ENCODE data around the gene ZNF709. TPM values are rescaled to one million over a fixed set of nuclear protein-coding genes. Genes with fewer than 3 reads are reported as not detected.

ZNF709 gene
- total and polyA plus RNA-seq, 2 of the 13 experiments (the other 11 are each of a cell fraction or from before 2014, with no cell fraction given), result 1.5 to 3.9 TPM

GRCh38 chr19:12495002-12495802 is 10.6 kb upstream of the ZNF709 start (continued):
- 0 out of 2 replicates have a peak, but pooled peaks have one; percentile 81 for TF ChIP-seq ZBTB20 (CRISPR knock-in tag; IDR thresholded peaks at IDR 0.05; ENCODE audit: borderline replicate concordance, low read depth)
- TF ChIP-seq ZNF746 (CRISPR knock-in tag; IDR thresholded peaks at IDR 0.05), result peak; percentile 61; the same call in 1 of the 2 replicates
- no peak for TF ChIP-seq CHCHD3 (CRISPR knock-in tag; IDR thresholded peaks at IDR 0.05)
- TF ChIP-seq ZNF747 (CRISPR knock-in tag; IDR thresholded peaks at IDR 0.05; ENCODE audit: borderline replicate concordance), result peak; percentile 90
- TF ChIP-seq ZMYM4 (CRISPR knock-in tag; IDR thresholded peaks at IDR 0.05), result peak; percentile 95
- TF ChIP-seq RBFOX2 (IDR thresholded peaks at IDR 0.05; ENCODE audit: low read depth, low read length), result peak; percentile 91
- peak; percentile 46 for TF ChIP-seq AGO1 (IDR thresholded peaks at IDR 0.05; ENCODE audit: low read depth, low read length, poor library complexity, severe bottlenecking)
- TF ChIP-seq ZNF256 (CRISPR knock-in tag; conservative IDR thresholded peaks at IDR 0.05), result no peak
- no peak for TF ChIP-seq SCMH1 (CRISPR knock-in tag; IDR thresholded peaks at IDR 0.05; ENCODE audit: borderline replicate concordance)
- no peak for TF ChIP-seq ZNF841 (CRISPR knock-in tag; IDR thresholded peaks at IDR 0.05; ENCODE audit: borderline replicate concordance)
- TF ChIP-seq KLF12 (CRISPR knock-in tag; IDR thresholded peaks at IDR 0.05; ENCODE audit: borderline replicate concordance), result no peak
- TF ChIP-seq ZFP41 (CRISPR knock-in tag; IDR thresholded peaks at IDR 0.05; ENCODE audit: borderline replicate concordance), result no peak
- TF ChIP-seq ZNF12 (CRISPR knock-in tag; IDR thresholded peaks at IDR 0.05), result peak; percentile 41; the same call in 1 of the 2 replicates
- TF ChIP-seq HHEX (CRISPR knock-in tag; IDR thresholded peaks at IDR 0.05), result no peak
- TF ChIP-seq PHF20 (CRISPR knock-in tag; IDR thresholded peaks at IDR 0.05), result peak; percentile 76
- TF ChIP-seq ZNF280D (CRISPR knock-in tag; IDR thresholded peaks at IDR 0.05), result peak; percentile 90
- TF ChIP-seq ARID3A (IDR thresholded peaks at IDR 0.05; ENCODE audit: low read depth, low read length), result no peak
- TF ChIP-seq TEAD3 (CRISPR knock-in tag; optimal IDR thresholded peaks at IDR 0.05; ENCODE audit: borderline replicate concordance), result peak; percentile 87
- TF ChIP-seq RXRB (CRISPR knock-in tag; IDR thresholded peaks at IDR 0.05; ENCODE audit: borderline replicate concordance), result peak; percentile 78; the same call in 1 of the 2 replicates
- TF ChIP-seq CENPX (CRISPR knock-in tag; IDR thresholded peaks at IDR 0.05), result no peak
- TF ChIP-seq ZNF589 (CRISPR knock-in tag; conservative IDR thresholded peaks at IDR 0.05), result no peak
- TF ChIP-seq CSRNP2 (CRISPR knock-in tag; conservative IDR thresholded peaks at IDR 0.05; ENCODE audit: low read depth), result no peak
